ENCODE measurements around the gene TMEM212.

TMEM212 gene

GRCh38 chr3:171879472-171879871, 36.3 kb downstream of the TMEM212 start:
- H3K27ac ChIP-seq: no peak overlapping the region
- DNase-seq (ENCODE audit: low spot score): no peak
- TF ChIP-seq CTCF (conservative IDR thresholded peaks at IDR 0.05; ENCODE audit: low read depth): no peak
- ChIA-PET POLR2A (ENCODE audit: low non-redundant PET) (no interaction called here), CTCF (no interaction called here)

DNA sequence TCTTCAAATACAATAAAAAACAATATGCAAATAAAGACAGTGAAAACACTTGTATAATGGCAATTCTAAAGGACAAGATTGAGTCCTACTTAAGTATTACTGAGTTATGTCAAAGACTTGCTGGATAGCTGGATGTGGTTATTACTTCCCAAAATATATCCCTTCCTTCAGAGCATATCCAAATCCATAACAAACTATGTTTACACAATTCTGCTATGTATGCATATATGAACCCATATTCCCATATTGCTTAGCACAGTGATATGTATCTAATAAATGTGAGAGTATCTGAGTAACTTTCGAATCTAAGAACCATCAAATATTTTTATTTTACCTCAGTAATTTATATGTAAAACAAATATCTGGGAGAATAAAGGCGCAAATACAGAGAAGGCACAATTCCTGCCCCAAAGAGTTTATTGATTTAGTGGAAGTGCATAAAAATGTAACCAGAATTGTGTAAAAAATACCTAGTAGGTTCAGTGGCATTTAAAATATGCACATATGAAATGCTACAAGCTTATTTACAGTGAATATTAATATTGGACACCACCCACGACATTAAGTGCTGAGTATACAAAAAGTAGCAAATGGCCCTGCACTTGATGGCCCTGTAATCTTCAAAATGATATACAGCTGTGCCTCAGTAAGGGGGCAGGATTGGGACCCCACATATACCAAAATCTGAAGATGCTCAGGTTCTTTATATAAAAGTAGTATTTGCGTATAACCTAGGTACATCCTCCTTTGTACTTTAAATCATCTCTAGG, 37.1 kb downstream of the TMEM212 start:
- H3K27ac ChIP-seq: no peak overlapping the region
- TF ChIP-seq CTCF (conservative IDR thresholded peaks at IDR 0.05; ENCODE audit: low read depth): no peak
- DNase-seq (ENCODE audit: low spot score): no peak
- ChIA-PET POLR2A (ENCODE audit: low non-redundant PET) (no interaction called here), CTCF (no interaction called here)

- POLR2A ChIA-PET (ENCODE audit: low non-redundant PET): no interaction called here
- DNase-seq (ENCODE audit: low spot score): no peak
- CTCF ChIA-PET: no interaction called here
- no peak for TF ChIP-seq CTCF (conservative IDR thresholded peaks at IDR 0.05; ENCODE audit: low read depth)
- H3K27ac ChIP-seq: no peak overlapping the region
Observed at GRCh38 chr3:171881251-171881650, 38.1 kb downstream of the TMEM212 start.

GRCh38 chr3:171883257-171883892, 40.2 kb downstream of the TMEM212 start:
- ChIA-PET POLR2A (ENCODE audit: low non-redundant PET) (no interaction called here), CTCF (no interaction called here)
- TF ChIP-seq CTCF (conservative IDR thresholded peaks at IDR 0.05; ENCODE audit: low read depth): no peak
- no peak for DNase-seq (ENCODE audit: low spot score)
- no peak overlapping the region for H3K27ac ChIP-seq

DNA sequence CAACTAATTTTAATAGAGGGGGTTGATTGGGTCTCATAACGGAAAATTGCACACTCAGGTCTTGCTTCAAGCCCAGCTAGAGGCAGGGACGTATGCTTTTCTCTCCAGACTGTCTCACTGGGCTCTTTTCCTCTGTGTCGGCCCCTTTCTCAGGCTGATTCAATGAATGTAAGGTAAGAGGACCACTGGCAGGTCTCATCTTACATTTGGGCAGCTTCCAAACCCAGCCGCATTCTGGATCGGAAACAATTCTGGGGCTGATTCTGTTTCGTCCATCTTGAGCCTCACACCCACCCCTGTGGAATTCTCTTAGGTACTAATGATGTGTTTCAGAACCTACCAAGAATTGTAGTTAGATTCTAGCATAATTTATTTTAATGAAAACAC, 40.7 kb downstream of the TMEM212 start:
- no peak for DNase-seq (ENCODE audit: low spot score)
- ChIA-PET CTCF (no interaction called here), POLR2A (ENCODE audit: low non-redundant PET) (no interaction called here)
- H3K27ac ChIP-seq: no peak overlapping the region
- TF ChIP-seq CTCF (conservative IDR thresholded peaks at IDR 0.05; ENCODE audit: low read depth): no peak

DNA sequence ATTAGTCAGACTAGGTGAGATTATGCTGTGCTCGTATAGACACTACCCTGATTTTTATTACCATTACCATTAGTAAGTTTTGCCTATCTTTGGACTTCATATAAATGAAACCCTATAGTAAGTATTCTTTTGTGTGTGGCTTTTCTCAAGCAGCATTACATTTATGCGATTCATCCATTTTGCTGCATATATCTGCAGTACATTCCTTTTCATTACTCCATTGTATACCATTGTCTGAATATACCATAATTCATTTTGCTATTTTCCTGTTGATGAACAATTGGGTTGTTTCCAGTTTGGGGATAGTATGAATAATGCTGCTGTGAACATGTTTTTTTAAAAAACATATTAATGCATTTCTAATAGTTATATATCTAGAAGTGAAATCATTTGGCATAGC, 45.3 kb downstream of the TMEM212 start:
- TF ChIP-seq CTCF (conservative IDR thresholded peaks at IDR 0.05; ENCODE audit: low read depth): no peak
- ChIA-PET POLR2A (ENCODE audit: low non-redundant PET) (no interaction called here), CTCF (interaction anchor here (0.5 to 0.7 kb wide), 2 partner anchors 64 to 337 kb away, joined by 3 to 4 read pairs; no protein-coding TSS in a partner anchor)
- no peak overlapping the region for H3K27ac ChIP-seq
- no peak for DNase-seq (ENCODE audit: low spot score)

Data from RWPE1 (cell line).